ENCODE measurements around the gene KRTAP10-11.

KRTAP10-11 gene

GRCh38 chr21:44695641-44696040, 49.4 kb downstream of the KRTAP10-11 start:
- DNase-seq (ENCODE audit: low spot score): no peak

- no peak for DNase-seq (ENCODE audit: low spot score)
These were observed 50.4 kb downstream of the KRTAP10-11 start for GRCh38 chr21:44696572-44696971.
